Measurements from ENCODE around the gene PCED1B. TPM values are rescaled to one million over a fixed set of nuclear protein-coding genes. Genes with fewer than 3 reads are reported as not detected.
A peak's percentile ranks its signal among the peaks of the same experiment; 100 is the strongest.

The PCED1B gene
- total RNA-seq (100 to 1,000 TPM in 4 of 5 donors, 10 to 100 TPM in 1; 53.7 to 159 (median 119) TPM), total RNA-seq (28.2 to 57.5 (median 40.4) reads per million in 29 experiments)
- 41.7 TPM for total RNA-seq (2013)

- WGBS (ENCODE audit: insufficient coverage), result under 1% methylated on average over 57 of the region's 58 CpGs
- CTCF ChIA-PET, result interaction anchor here (0.6 to 2.2 kb wide), 8 partner anchors 9 to 318 kb away, joined by 3 to 12 read pairs (median 4); no protein-coding TSS in a partner anchor
- H3K9me3 ChIP-seq, result no peaks in the 10 kb centered on the region
- Mint-ChIP-seq H3K36me3 (no peaks in the 10 kb centered on the region), H3K27me3 (no peaks in the 10 kb centered on the region), H3K4me1 (peaks cover 71 to 79% (median 75%) of the 10 kb centered on the region in 3 donors), H3K4me3 (peak within 1 kb of the TSS; percentile 92 to 99 (median 96)), H3K9me3 (no peaks in the 10 kb centered on the region), H3K27ac (peak within 1 kb of the TSS; percentile 93 to 95)
- ATAC-seq (replicated peaks in 1 of 4) (peak; percentile 60 to 63 (median 61)), DNase-seq (peak; percentile 29 to 71 (median 48))
- H3K27me3 ChIP-seq (replicated peaks in 1 of 2; ENCODE audit: control insufficient read depth in 2 of 2, extremely low read depth in 1 of 2, insufficient read depth in 2 of 2, low read length in 1 of 2), result no peaks in the 10 kb centered on the region
- H3K4me1 ChIP-seq (ENCODE audit: control insufficient read depth in 1 of 2, extremely low read depth in 1 of 2, insufficient read depth in 2 of 2, low read length in 2 of 2), result peaks cover 14 to 35% of the 10 kb centered on the region in 2 experiments
- peak within 1 kb of the TSS; percentile 86 to 99 for H3K4me3 ChIP-seq (ENCODE audit: control insufficient read depth in 1 of 2, extremely low read depth in 1 of 2, low read length in 1 of 2)
- no peaks in the 10 kb centered on the region for H3K36me3 ChIP-seq (ENCODE audit: control insufficient read depth in 2 of 2, extremely low read depth in 1 of 2, insufficient read depth in 1 of 2, low read length in 1 of 2)
- H3K27ac ChIP-seq (ENCODE audit: low read length), result peak within 1 kb of the TSS; percentile 85
- POLR2A ChIA-PET, result interaction anchor here (0.5 to 0.6 kb wide), 2 partner anchors 137 to 1424 kb away, joined by 3 read pairs; no protein-coding TSS in a partner anchor
Observed at GRCh38 chr12:47079468-47079980, at the start of gene PCED1B, which contains the start of gene AMIGO2. Gene PCED1B, plus strand, starts transcription at chr12:47079621. Its CDS starts 155,443 bp downstream, at chr12:47235064. Gene AMIGO2, minus strand, starts transcription at chr12:47079959. Its CDS starts 957 bp downstream, at chr12:47079002.

- WGBS (ENCODE audit: insufficient coverage), result no CpG with 5 or more reads among the region's 2 CpGs
- POLR2A ChIA-PET, result no interaction called here
- CTCF ChIA-PET, result interaction anchor here in 1 of 2 donors (0.7 to 1.0 kb wide), 3 partner anchors 9 to 657 kb away, joined by 3 to 7 read pairs (median 5); no protein-coding TSS in a partner anchor
Observed at GRCh38 chr12:47029903-47030302, 49.5 kb upstream of the PCED1B start.

GRCh38 chr12:47032644-47033043 lies 46.8 kb upstream of the PCED1B start:
- Histone ChIP-seq H3K27ac (ENCODE audit: low read length) (no peak overlapping the region), H3K9me3 (no peaks in the 10 kb centered on the region), H3K27me3 (replicated peaks in 1 of 2; ENCODE audit: control insufficient read depth in 2 of 2, extremely low read depth in 1 of 2, insufficient read depth in 2 of 2, low read length in 1 of 2) (no peaks in the 10 kb centered on the region), H3K36me3 (ENCODE audit: control insufficient read depth in 2 of 2, extremely low read depth in 1 of 2, insufficient read depth in 1 of 2, low read length in 1 of 2) (no peaks in the 10 kb centered on the region), H3K4me3 (ENCODE audit: control insufficient read depth in 1 of 2, extremely low read depth in 1 of 2, low read length in 1 of 2) (no peak overlapping the region), H3K4me1 (ENCODE audit: control insufficient read depth in 1 of 2, extremely low read depth in 1 of 2, insufficient read depth in 2 of 2, low read length in 2 of 2) (peaks cover 0 to 2% of the 10 kb centered on the region in 2 experiments)
- H3K4me3 Mint-ChIP-seq, result peak overlapping the region in 1 of 3 donors; percentile 32
- no peaks in the 10 kb centered on the region for H3K36me3 Mint-ChIP-seq
- WGBS (ENCODE audit: insufficient coverage), result no CpG with 5 or more reads among the region's 1 CpG
- ChIA-PET POLR2A (interaction anchor here in 1 of 2 donors (0.6 kb wide), 1 partner anchor 10 kb away, joined by 3 read pairs; no protein-coding TSS in a partner anchor), CTCF (interaction anchor here (0.5 to 4.3 kb wide), 46 partner anchors 9 to 907 kb away, joined by 3 to 73 read pairs (median 4); no protein-coding TSS in a partner anchor)
- peak in 12 of 35 experiments; percentile 4 to 79 (median 16) for DNase-seq
- H3K9me3 Mint-ChIP-seq, result no peaks in the 10 kb centered on the region
- peak; percentile 74 to 85 (median 80) for ATAC-seq (replicated peaks in 1 of 4)
- peaks cover 26 to 28% (median 28%) of the 10 kb centered on the region in 3 donors for H3K4me1 Mint-ChIP-seq
- no peaks in the 10 kb centered on the region for H3K27me3 Mint-ChIP-seq
- H3K27ac Mint-ChIP-seq, result peak overlapping the region in 1 of 2 donors; percentile 49

More at GRCh38 chr12:47029903-47030302, 49.5 kb upstream of the PCED1B start:
- Mint-ChIP-seq H3K27ac (no peak overlapping the region), H3K9me3 (no peaks in the 10 kb centered on the region), H3K4me3 (no peak overlapping the region), H3K27me3 (peaks cover 5 to 8% of the 10 kb centered on the region in 2 donors), H3K4me1 (peaks cover 21 to 25% (median 22%) of the 10 kb centered on the region in 3 donors), H3K36me3 (no peaks in the 10 kb centered on the region)
- H3K27me3 ChIP-seq (replicated peaks in 1 of 2; ENCODE audit: control insufficient read depth in 2 of 2, extremely low read depth in 1 of 2, insufficient read depth in 2 of 2, low read length in 1 of 2), result no peaks in the 10 kb centered on the region
- H3K4me3 ChIP-seq (ENCODE audit: control insufficient read depth in 1 of 2, extremely low read depth in 1 of 2, low read length in 1 of 2), result no peak overlapping the region
- no peaks in the 10 kb centered on the region for H3K9me3 ChIP-seq
- no peak for ATAC-seq (replicated peaks in 1 of 4)
- no peak for DNase-seq
- H3K27ac ChIP-seq (ENCODE audit: low read length), result no peak overlapping the region
- peaks cover 0 to 2% of the 10 kb centered on the region in 2 experiments for H3K4me1 ChIP-seq (ENCODE audit: control insufficient read depth in 1 of 2, extremely low read depth in 1 of 2, insufficient read depth in 2 of 2, low read length in 2 of 2)
- H3K36me3 ChIP-seq (ENCODE audit: control insufficient read depth in 2 of 2, extremely low read depth in 1 of 2, insufficient read depth in 1 of 2, low read length in 1 of 2), result no peaks in the 10 kb centered on the region

GRCh38 chr12:47033081-47033480 lies 46.3 kb upstream of the PCED1B start:
- ChIA-PET CTCF (interaction anchor here (0.5 to 4.3 kb wide), 43 partner anchors 9 to 908 kb away, joined by 3 to 73 read pairs (median 4); no protein-coding TSS in a partner anchor), POLR2A (interaction anchor here in 1 of 2 donors (0.6 to 1.1 kb wide), 2 partner anchors 9 kb away, joined by 3 read pairs; no protein-coding TSS in a partner anchor)
- H3K4me1 ChIP-seq (ENCODE audit: control insufficient read depth in 1 of 2, extremely low read depth in 1 of 2, insufficient read depth in 2 of 2, low read length in 2 of 2), result peaks cover 0 to 2% of the 10 kb centered on the region in 2 experiments
- no peaks in the 10 kb centered on the region for H3K9me3 ChIP-seq
- no peak overlapping the region for H3K27ac ChIP-seq (ENCODE audit: low read length)
- H3K4me3 ChIP-seq (ENCODE audit: control insufficient read depth in 1 of 2, extremely low read depth in 1 of 2, low read length in 1 of 2), result no peak overlapping the region
- H3K4me3 Mint-ChIP-seq, result no peak overlapping the region
- peaks cover 26 to 28% (median 28%) of the 10 kb centered on the region in 3 donors for H3K4me1 Mint-ChIP-seq
- H3K27me3 Mint-ChIP-seq, result no peaks in the 10 kb centered on the region
- no peaks in the 10 kb centered on the region for H3K27me3 ChIP-seq (replicated peaks in 1 of 2; ENCODE audit: control insufficient read depth in 2 of 2, extremely low read depth in 1 of 2, insufficient read depth in 2 of 2, low read length in 1 of 2)
- peak in 3 of 4 experiments; percentile 17 to 32 (median 20) for ATAC-seq (replicated peaks in 1 of 4)
- H3K27ac Mint-ChIP-seq, result peak overlapping the region in 1 of 2 donors; percentile 49
- H3K36me3 Mint-ChIP-seq, result no peaks in the 10 kb centered on the region
- no peak for DNase-seq
- WGBS (ENCODE audit: insufficient coverage), result 76% methylated on average over 3 of the region's 5 CpGs
- no peaks in the 10 kb centered on the region for H3K36me3 ChIP-seq (ENCODE audit: control insufficient read depth in 2 of 2, extremely low read depth in 1 of 2, insufficient read depth in 1 of 2, low read length in 1 of 2)
- H3K9me3 Mint-ChIP-seq, result no peaks in the 10 kb centered on the region

GRCh38 chr12:47033789-47034555 lies 45.4 kb upstream of the PCED1B start:
- DNase-seq, result no peak
- ChIA-PET CTCF (interaction anchor here (0.6 to 4.3 kb wide), 18 partner anchors 8 to 656 kb away, joined by 3 to 73 read pairs (median 5); partner anchors contain the start of gene AMIGO2 (in 1 of the 2)), POLR2A (interaction anchor here in 1 of 2 donors (1.1 kb wide), 1 partner anchor 10 kb away, joined by 3 read pairs; no protein-coding TSS in a partner anchor)
- Mint-ChIP-seq H3K4me1 (peaks cover 26 to 28% (median 28%) of the 10 kb centered on the region in 3 donors), H3K9me3 (no peaks in the 10 kb centered on the region), H3K36me3 (no peaks in the 10 kb centered on the region), H3K4me3 (no peak overlapping the region), H3K27me3 (no peaks in the 10 kb centered on the region), H3K27ac (no peak overlapping the region)
- ATAC-seq (replicated peaks in 1 of 4), result no peak
- H3K36me3 ChIP-seq (ENCODE audit: control insufficient read depth in 2 of 2, extremely low read depth in 1 of 2, insufficient read depth in 1 of 2, low read length in 1 of 2), result no peaks in the 10 kb centered on the region
- no peaks in the 10 kb centered on the region for H3K27me3 ChIP-seq (replicated peaks in 1 of 2; ENCODE audit: control insufficient read depth in 2 of 2, extremely low read depth in 1 of 2, insufficient read depth in 2 of 2, low read length in 1 of 2)
- H3K4me1 ChIP-seq (ENCODE audit: control insufficient read depth in 1 of 2, extremely low read depth in 1 of 2, insufficient read depth in 2 of 2, low read length in 2 of 2), result peaks cover 0 to 2% of the 10 kb centered on the region in 2 experiments
- H3K27ac ChIP-seq (ENCODE audit: low read length), result no peak overlapping the region
- no peaks in the 10 kb centered on the region for H3K9me3 ChIP-seq
- WGBS (ENCODE audit: insufficient coverage), result 100% methylated on average over 2 of the region's 5 CpGs
- H3K4me3 ChIP-seq (ENCODE audit: control insufficient read depth in 1 of 2, extremely low read depth in 1 of 2, low read length in 1 of 2), result no peak overlapping the region

- no peak overlapping the region for H3K4me3 Mint-ChIP-seq
- H3K4me1 ChIP-seq (ENCODE audit: control insufficient read depth in 1 of 2, extremely low read depth in 1 of 2, insufficient read depth in 2 of 2, low read length in 2 of 2), result peaks cover 0 to 2% of the 10 kb centered on the region in 2 experiments
- 100% methylated on average over 1 of the region's 2 CpGs for WGBS (ENCODE audit: insufficient coverage)
- CTCF ChIA-PET, result interaction anchor here (0.9 to 4.3 kb wide), 9 partner anchors 8 to 652 kb away, joined by 3 to 54 read pairs (median 4); partner anchors contain the start of gene AMIGO2 (in 1 of the 2)
- no peaks in the 10 kb centered on the region for H3K9me3 Mint-ChIP-seq
- peaks cover 26 to 28% (median 27%) of the 10 kb centered on the region in 3 donors for H3K4me1 Mint-ChIP-seq
- H3K27me3 ChIP-seq (replicated peaks in 1 of 2; ENCODE audit: control insufficient read depth in 2 of 2, extremely low read depth in 1 of 2, insufficient read depth in 2 of 2, low read length in 1 of 2), result no peaks in the 10 kb centered on the region
- no peak overlapping the region for H3K4me3 ChIP-seq (ENCODE audit: control insufficient read depth in 1 of 2, extremely low read depth in 1 of 2, low read length in 1 of 2)
- no peaks in the 10 kb centered on the region for H3K27me3 Mint-ChIP-seq
- POLR2A ChIA-PET, result no interaction called here
- no peaks in the 10 kb centered on the region for H3K36me3 ChIP-seq (ENCODE audit: control insufficient read depth in 2 of 2, extremely low read depth in 1 of 2, insufficient read depth in 1 of 2, low read length in 1 of 2)
- no peak for DNase-seq
- H3K36me3 Mint-ChIP-seq, result no peaks in the 10 kb centered on the region
- no peak for ATAC-seq (replicated peaks in 1 of 4)
- H3K9me3 ChIP-seq, result no peaks in the 10 kb centered on the region
- H3K27ac ChIP-seq (ENCODE audit: low read length), result no peak overlapping the region
- H3K27ac Mint-ChIP-seq, result no peak overlapping the region
Observed at GRCh38 chr12:47034661-47035060, 44.8 kb upstream of the PCED1B start.

Data from T-cell (primary cell).